SHP77 treated with DMSO at 0.1 percent for 48 hours (cell line): ENCODE results near the gene HS6ST3.
A peak's percentile ranks its signal among the peaks of the same experiment; 100 is the strongest.

Experiments used
- DNase-seq: peaks from one replicate; lab custom pipeline; 2025; lab: John Stamatoyannopoulos, UW

The HS6ST3 gene

GRCh38 chr13:96542986-96543385 lies 453.1 kb downstream of the HS6ST3 start:
- DNase-seq, result no peak

GRCh38 chr13:96544957-96545356 lies 455.1 kb downstream of the HS6ST3 start:
- no peak for DNase-seq

GRCh38 chr13:96546463-96546862 lies 456.6 kb downstream of the HS6ST3 start:
- DNase-seq, result no peak

GRCh38 chr13:96551546-96551945 lies 461.6 kb downstream of the HS6ST3 start:
- peak; percentile 51 for DNase-seq

GRCh38 chr13:96552559-96552958 lies 462.7 kb downstream of the HS6ST3 start:
- no peak for DNase-seq

DNA sequence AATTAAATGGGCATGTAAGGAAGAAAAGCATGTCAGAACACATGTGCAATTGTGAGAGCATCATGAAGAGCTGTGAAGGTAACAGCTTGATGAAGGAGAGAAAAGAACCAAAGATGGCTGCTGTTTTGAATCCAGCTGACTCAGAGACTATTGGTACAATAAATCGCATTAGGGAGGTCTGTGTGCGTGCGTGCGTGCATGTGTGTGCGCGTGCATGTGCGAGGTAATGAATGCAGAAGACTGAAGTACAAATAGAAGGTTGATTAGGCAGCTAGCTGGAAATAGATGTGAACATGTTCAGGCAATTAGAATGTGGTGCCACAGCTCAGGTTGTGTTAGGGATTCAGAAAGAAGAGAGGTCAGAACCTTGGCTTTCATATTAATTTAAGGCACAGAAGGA lies 463.9 kb downstream of the HS6ST3 start:
- no peak for DNase-seq

- DNase-seq, result no peak
Measured at GRCh38 chr13:96573563-96573962, 483.7 kb downstream of the HS6ST3 start.

GRCh38 chr13:96575423-96576320 lies 485.8 kb downstream of the HS6ST3 start:
- DNase-seq, result no peak

GRCh38 chr13:96581741-96582140 lies 491.8 kb downstream of the HS6ST3 start:
- no peak for DNase-seq

DNA sequence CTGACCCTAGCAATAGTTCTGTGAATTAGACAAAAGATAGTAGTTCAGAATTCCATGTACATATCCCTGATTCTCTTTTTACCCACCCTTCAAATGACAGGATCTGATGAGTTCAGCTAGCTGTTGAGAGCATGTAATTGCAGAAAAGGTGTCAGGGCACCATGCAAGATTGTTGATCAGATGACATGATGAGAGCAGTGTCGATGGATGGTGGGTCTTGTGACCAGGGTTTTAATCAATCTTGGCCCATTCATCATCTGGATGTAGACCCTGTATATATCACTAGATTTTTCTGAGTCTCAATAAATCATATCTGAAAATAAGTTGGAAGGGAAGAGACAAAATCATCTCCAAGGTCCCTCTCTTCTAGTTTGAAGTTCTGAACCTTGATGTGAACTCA lies 525.3 kb downstream of the HS6ST3 start:
- DNase-seq, result no peak

DNA sequence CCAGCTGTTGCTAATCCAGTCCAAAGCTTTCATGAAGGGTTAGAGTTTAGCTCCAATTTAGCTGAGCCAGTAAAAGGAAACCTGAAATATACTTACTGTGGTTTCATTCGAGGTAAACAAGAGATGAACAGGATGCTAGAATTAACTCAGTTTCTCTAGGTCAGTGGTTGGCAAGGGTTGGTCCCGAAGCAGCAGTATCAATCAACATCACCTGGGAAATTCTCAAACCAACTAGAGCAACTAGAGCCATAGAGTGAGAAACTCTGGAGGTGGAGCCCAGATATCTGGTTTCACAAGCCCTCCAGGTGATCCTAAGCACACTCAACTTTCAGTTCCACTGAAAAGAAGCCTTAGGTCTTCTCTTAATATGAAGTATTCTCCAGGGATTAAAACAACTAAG lies 527.6 kb downstream of the HS6ST3 start:
- DNase-seq, result no peak

DNA sequence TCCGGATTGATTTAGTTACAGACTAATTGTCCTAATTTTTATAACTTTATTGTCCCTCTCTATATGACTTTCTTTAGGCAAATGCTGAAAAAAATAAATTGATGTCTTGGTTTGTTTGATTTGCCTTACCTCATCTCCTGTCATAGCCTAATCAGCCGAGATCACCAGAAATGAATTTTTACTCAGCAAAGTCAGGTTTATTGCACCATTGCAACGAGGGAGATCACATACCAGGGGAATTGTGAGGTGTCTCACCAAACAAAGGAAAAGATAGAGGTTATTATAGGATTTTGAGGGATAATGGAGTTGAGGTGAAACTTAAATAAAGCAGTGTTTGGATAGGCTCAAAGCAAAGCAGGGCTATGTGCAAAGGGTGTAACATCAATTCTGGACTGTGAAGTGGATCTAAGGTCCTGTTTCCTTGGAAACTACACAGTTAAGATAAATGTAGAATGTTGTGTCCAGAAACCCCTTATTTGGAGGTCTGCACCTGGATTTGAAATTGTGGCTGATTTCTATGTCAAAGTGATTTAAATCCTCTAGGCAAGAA lies 531.8 kb downstream of the HS6ST3 start:
- DNase-seq, result no peak

DNA sequence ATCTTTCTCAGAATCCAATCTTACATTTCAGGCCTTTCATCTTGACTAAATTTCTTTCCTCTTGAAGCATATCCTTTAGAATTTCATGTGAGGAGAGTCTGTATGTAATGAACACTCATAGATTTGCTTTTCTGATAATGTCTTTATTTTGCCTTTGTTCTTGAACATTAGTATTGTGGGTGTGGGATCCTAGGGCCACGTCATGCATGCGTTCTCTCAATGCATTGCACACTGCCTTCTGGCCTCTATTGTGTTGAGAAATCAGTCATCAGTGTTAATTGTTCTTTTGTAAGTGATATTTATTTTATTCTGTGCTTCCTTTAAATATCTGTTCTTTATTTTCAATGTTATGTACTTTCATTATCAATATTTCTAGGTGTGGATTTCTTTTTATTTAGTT lies 539.4 kb downstream of the HS6ST3 start:
- DNase-seq, result no peak

GRCh38 chr13:96632536-96633320 lies 542.8 kb downstream of the HS6ST3 start:
- no peak for DNase-seq

- no peak for DNase-seq
Measured at GRCh38 chr13:96636001-96636709, 546.2 kb downstream of the HS6ST3 start.

DNA sequence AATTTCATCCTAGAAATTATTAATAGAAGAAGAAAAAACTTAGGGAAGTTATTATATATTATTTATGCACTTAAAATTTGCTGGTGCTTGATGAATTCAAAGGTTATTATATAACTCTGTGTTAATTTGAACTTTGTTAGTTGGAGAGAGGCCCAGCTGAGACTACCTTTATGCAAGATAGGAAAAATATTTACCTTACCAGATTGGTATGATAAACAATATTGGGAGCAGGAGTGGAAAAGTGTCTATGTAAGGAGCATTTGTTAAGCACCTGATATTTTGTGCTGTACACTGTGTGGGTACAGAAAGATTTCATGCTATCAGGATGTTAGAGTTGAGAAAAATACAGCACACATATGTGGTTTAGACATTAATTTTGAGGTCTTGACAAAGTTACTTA lies 547.1 kb downstream of the HS6ST3 start:
- DNase-seq, result no peak

- no peak for DNase-seq
Measured at GRCh38 chr13:96646101-96646500, 556.2 kb downstream of the HS6ST3 start.

- DNase-seq, result no peak
Measured at GRCh38 chr13:96646515-96647211, 556.8 kb downstream of the HS6ST3 start.

DNA sequence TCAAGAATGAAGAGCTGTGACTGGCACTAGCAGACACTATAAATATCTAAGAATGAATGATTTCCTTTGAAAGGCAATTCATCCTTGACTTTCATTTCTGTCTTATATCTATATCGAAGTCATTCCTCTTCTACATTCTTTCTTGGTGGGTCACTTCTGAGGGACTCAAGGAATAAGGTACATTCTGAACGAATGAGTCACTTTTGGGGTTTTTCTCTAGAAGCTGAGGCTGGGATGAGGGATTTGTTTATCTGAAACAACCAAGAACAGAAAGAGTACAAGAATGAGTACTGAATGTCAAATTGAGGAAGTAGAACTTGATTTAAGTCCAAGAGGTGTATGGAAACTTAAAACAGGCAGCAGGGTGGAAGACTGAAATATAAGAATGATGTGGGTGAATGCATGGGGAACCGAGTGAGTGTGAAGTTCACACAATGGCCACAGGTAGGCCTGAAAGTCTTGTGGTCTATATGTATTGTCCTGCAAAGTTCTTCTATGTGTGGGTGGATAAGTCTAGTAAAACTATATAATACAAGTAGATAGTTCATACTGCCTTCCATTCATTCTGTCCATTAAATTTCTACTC lies 560.5 kb downstream of the HS6ST3 start:
- DNase-seq, result no peak

DNA sequence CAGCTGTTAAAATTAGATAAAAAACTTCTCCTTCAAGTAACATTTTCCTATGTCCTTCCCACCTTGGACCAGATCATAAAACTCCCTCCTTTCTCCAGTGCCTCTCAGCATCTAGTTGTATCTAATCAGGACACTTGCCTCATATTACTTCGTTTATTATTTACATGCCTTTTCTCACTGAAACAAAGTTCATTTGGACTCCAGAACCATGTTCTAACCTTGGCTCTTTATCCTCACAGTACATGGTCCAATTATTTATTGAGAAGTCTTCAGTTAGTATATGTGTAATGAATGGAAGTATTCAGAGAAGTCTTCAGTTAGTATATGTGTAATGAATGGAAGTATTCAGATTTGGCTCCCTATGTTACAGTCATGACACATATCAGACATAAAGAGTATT lies 561.7 kb downstream of the HS6ST3 start:
- no peak for DNase-seq

DNA sequence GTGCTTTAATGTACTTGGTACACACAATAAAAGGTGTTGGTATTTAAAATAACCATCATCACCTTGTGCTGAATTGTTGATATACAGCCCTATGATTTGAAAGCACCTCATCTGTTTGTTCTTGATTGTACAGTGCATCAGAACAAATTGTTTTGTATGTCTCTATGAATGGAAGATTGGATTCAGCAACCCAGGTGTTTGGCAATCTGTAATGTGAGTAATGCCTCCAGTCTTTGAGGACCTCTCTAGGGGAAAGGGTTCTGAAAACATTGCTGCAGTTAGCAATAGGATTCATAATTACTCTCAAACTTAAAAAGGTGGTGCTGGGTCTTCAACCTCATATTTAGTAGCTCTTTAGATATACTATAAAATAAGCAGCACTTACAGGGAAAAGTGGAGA lies 562.6 kb downstream of the HS6ST3 start:
- DNase-seq, result no peak
